GM12878 (cell line): ENCODE results near the gene TPCN1. TPM values are rescaled to one million over a fixed set of nuclear protein-coding genes. Genes with fewer than 3 reads are reported as not detected.

Experiments
- FOS ChIP-seq: IDR thresholded peaks from 3 replicates; pipeline ENCODE4 v1.6.1; 2011; ENCODE audit warnings: borderline replicate concordance; ENCODE audit not compliant: insufficient read length; ENCODE audit errors: extremely low read depth
- HDGF ChIP-seq: fragments of 450-650 bp; IDR thresholded peaks from 2 replicates; pipeline ENCODE4 v1.6.1; 2016; ENCODE audit warnings: antibody characterized with exemption
- RELB ChIP-seq: fragments of 450-650 bp; IDR thresholded peaks from 2 replicates; pipeline ENCODE4 v1.6.1; 2017; ENCODE audit warnings: low read depth, mild to moderate bottlenecking, moderate library complexity
- SPI1 ChIP-seq: IDR thresholded peaks from 2 replicates; pipeline ENCODE4 v1.6.1; 2011; ENCODE audit warnings: low read depth, mild to moderate bottlenecking, low read length, moderate library complexity, borderline replicate concordance; ENCODE audit not compliant: insufficient read depth
- STAT1 ChIP-seq: fragments of 450-650 bp; conservative IDR thresholded peaks from 2 replicates; pipeline ENCODE4 v1.6.1; 2014; ENCODE audit warnings: antibody characterized with exemption, mild to moderate bottlenecking
- USF2 ChIP-seq: IDR thresholded peaks from 2 replicates; pipeline ENCODE4 v1.6.1; 2011; ENCODE audit warnings: low read depth, low read length, improper control_type of control experiment, borderline replicate concordance
- ZBED1 ChIP-seq: IDR thresholded peaks from 2 replicates; pipeline ENCODE4 v1.6.1; 2016; ENCODE audit warnings: borderline replicate concordance
- polyA plus RNA-seq, 11 experiments: library from polyadenylated mRNA; depleted of rRNA in 4 of 11; unstranded in 6 of 11; stranded (reverse) in 5 of 11; fragments of >200 nt; fragmentation: Nextera tagmentation in 4 of 11; fragmentation: Illumina TruSeq in 1 of 11; extraction: Ambion mirVana in 4 of 11; extraction: Trizol in 1 of 11; gene quantifications; 1 replicate in 1 of 11; 2 replicates in 10 of 11; pipeline versions ENCODE4 v1.2.1 to v1.2.3, GENCODE V29; 2011 to 2016; ENCODE audit warnings: inconsistent platforms in 2 of 11, missing spikeins in 2 of 11, low read depth in 1 of 11
- total RNA-seq, 4 experiments: library from RNA; depleted of rRNA in 3 of 4; stranded (reverse); fragments of >200 nt in 3 of 4; fragmentation: Illumina TruSeq in 1 of 4; extraction: Trizol in 1 of 4; gene quantifications; 2 replicates each; pipeline versions ENCODE4 v1.2.1 to v1.2.3, GENCODE V29; 2013 to 2021

Gene TPCN1
- total and polyA plus RNA-seq, 10 of the 15 experiments (the other 5 are each of a cell fraction or from before 2014, with no cell fraction given), result 0.79 to 30.9 (median 19.4) TPM

- TF ChIP-seq STAT1 (no peak), SPI1 (no peak), USF2 (no peak), HDGF (peak; percentile 36; the same call in 1 of the 2 replicates), ZBED1 (no peak), FOS (no peak), RELB (0 out of 2 replicates have a peak, but pooled peaks have one; percentile 15)
- TF ChIP-seq, all 136 proteins: peak for 9
Measured at GRCh38 chr12:113221997-113222729, 899 bp downstream of the TPCN1 start (continued).
